Glomerular endothelial cell (primary cell): ENCODE data around the gene SMG6. TPM values are rescaled to one million over a fixed set of nuclear protein-coding genes. Genes with fewer than 3 reads are reported as not detected.
"Not testable (repeated sequence)": the region's sequence is repeated elsewhere in the genome, so short reads cannot be mapped to it uniquely, and the experiment has no call there.

Experiments
- DNase-seq: peaks from one replicate; pipeline ENCODE4 v3.0.0-alpha.2; 2011; ENCODE audit warnings: low read depth, low spot score; ENCODE audit errors: extremely low read depth
- total RNA-seq: library from RNA; depleted of rRNA; stranded (reverse); fragments of >200 nt; gene quantifications from 2 replicates; pipeline ENCODE4 v1.2.3, GENCODE V29; 2015

SMG6 gene
- total RNA-seq, 1 donor from 2014 or later = 46.4 TPM

- DNase-seq = no peak
Observed at GRCh38 chr17:2018716-2019510, 284.7 kb downstream of the SMG6 start.

GRCh38 chr17:2017274-2017941 is 286.2 kb downstream of the SMG6 start:
- DNase-seq = no peak

GRCh38 chr17:2016494-2016893 is 287.1 kb downstream of the SMG6 start:
- no peak for DNase-seq

- DNase-seq = no peak
Observed at GRCh38 chr17:2015314-2015713, 288.3 kb downstream of the SMG6 start.

- no peak for DNase-seq
Observed at GRCh38 chr17:2013994-2014317, 289.6 kb downstream of the SMG6 start.

GRCh38 chr17:2013220-2013993 is 290.2 kb downstream of the SMG6 start:
- not testable (repeated sequence) for DNase-seq

- no peak for DNase-seq
Observed at GRCh38 chr17:2012499-2012898, 291.1 kb downstream of the SMG6 start.

GRCh38 chr17:2011411-2012371 is 291.9 kb downstream of the SMG6 start:
- DNase-seq = no peak

Other genes starting within 250 kb of the SMG6 start
- gene HIC1, start 248.7 kb downstream of the SMG6 start, total RNA-seq = 97.1 and 97.2 TPM in 2 replicates
- 8.4 and 19.7 TPM in 2 replicates for gene SRR, start 165 bp upstream of the SMG6 start, total RNA-seq
- 30.8 and 38.2 TPM in 2 replicates for gene TSR1, start 32.7 kb upstream of the SMG6 start, total RNA-seq
- 42.2 and 61.4 TPM in 2 replicates for gene SGSM2, start 33.7 kb upstream of the SMG6 start, total RNA-seq
- gene MNT, start 97.3 kb upstream of the SMG6 start, total RNA-seq = 15.1 and 15.6 TPM in 2 replicates
- gene METTL16, start 208.1 kb upstream of the SMG6 start, total RNA-seq = 20.9 and 34.2 TPM in 2 replicates